Measurements from ENCODE around the gene PKNOX2.

The PKNOX2 gene

DNA sequence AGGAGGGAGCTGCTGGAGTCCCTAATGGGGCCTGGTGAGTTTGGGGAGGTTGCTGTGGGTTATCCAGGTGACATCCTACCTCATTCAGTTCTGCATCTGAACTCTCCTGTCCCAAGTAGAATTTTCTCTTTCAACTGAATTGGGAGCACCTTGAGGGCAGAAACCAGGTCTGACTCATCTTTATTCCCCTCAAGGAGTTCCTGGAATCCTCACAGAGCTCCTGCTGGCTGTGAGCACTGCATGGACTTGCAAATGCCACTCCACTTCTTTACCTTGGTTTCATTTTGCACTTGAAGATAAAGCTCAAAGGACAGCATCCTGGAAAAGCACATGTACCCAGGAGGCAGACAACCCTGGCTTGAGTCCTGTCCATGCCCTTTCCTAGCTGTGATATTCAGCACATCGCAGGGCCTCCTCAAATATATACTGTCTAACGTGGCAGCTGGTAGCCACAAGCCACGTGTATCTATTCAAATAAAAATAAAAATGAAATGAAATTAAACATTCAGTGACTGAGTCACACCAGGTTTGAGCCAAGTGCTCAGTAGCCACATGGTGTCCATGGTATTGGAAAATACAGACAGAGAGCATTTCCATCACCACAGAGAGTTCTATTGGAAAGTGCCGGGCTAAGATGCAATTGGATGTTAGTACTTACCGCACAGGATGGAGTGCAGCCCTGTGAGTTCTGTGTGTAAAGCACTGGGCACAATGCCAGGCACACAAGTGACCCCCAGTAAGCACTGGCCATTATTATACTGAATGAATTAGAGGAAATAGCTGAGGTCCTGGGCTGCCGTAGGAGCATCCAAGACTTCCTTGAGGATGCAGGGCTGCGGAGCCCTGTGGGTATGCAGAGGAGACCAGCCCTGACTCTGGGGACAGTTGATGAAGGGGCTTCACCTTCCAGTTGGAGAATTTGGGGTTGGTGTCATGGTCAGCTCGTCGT lies 149.0 kb downstream of the PKNOX2 start:
- no peak for DNase-seq (ENCODE audit: low spot score)

DNA sequence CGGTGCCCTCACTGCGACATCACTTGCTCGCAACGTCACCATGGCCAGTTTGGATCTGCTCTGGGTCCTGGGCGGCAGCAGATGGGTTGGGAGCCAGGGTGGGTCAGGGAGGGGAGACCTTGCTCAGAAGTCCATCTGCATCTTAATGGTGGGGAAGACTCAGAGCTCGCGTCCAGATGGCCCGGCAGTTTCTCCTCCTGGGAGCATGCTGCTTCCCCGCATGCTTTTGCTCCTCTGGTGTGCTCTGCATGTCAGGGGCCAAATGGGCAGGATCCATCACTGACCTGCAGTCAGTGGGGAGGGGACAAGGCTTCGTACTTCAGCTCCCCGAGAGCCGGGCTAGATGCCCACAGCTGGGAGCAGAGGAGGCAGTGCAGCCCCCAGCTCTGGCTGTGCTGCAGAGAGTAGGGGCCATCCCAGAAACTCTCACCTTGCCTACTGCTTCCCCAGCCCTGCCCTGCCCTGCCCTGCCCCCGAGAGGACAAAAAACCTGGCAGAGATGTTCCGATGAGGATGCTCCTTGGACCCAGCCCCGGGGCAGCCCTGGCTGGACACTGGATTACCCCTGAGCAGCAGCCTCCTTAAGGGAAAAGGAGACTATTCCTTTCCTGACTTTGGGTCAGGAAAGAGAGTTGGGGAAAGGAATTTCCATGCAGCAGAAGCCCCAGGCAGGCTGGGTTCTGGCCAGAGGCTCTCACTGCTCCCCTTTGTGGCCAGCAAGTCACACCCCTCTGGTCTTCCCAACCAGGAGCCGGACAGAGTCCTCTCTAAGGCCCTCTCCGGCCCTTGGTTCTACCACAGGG lies 149.9 kb downstream of the PKNOX2 start:
- DNase-seq (ENCODE audit: low spot score), result no peak

GRCh38 chr11:125315079-125315740 lies 150.7 kb downstream of the PKNOX2 start:
- DNase-seq (ENCODE audit: low spot score), result no peak

- DNase-seq (ENCODE audit: low spot score), result no peak
Measured at GRCh38 chr11:125317416-125317815, 152.9 kb downstream of the PKNOX2 start.

- DNase-seq (ENCODE audit: low spot score), result no peak
Measured at GRCh38 chr11:125319649-125320048, 155.1 kb downstream of the PKNOX2 start.

GRCh38 chr11:125320347-125321076 lies 156.0 kb downstream of the PKNOX2 start:
- no peak for DNase-seq (ENCODE audit: low spot score)

DNA sequence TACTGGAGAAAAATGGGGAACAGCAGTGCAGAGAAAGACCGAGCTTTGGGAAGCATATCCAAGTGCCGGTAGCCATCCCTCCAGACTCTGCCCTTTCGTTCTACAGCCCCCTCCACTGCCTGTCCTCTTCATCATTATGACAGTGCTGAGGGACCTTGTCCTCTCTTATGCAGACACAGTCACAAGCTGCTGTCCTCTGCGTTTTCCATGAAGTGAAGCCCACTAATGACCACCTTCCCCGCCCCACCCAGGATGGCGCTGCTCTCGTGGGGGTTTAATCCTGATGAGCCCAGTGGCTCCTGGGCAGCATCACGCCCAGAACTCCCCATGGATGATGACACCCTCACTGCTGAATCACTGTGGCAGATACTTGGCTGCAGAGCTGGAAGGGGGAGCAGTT lies 157.7 kb downstream of the PKNOX2 start:
- no peak for DNase-seq (ENCODE audit: low spot score)

DNA sequence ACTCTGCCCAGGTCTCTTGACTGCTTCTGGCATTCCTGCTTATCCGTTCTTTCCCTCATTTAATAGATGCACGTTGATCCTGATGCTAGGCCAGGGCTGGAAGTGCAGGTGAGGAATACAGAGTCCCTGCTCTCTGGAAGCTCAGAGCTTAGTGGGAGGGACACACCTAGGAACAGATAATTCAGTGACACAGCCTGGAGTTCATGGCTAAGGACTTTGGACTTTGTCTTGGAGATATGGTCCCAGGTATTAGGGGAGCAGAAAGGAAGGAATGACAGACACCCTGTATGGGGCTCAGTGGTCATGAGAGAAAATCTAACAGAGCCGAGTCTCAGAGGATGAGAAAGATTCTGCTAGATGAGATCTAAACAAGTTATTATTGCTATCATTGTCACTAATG lies 160.6 kb downstream of the PKNOX2 start:
- DNase-seq (ENCODE audit: low spot score), result no peak

DNA sequence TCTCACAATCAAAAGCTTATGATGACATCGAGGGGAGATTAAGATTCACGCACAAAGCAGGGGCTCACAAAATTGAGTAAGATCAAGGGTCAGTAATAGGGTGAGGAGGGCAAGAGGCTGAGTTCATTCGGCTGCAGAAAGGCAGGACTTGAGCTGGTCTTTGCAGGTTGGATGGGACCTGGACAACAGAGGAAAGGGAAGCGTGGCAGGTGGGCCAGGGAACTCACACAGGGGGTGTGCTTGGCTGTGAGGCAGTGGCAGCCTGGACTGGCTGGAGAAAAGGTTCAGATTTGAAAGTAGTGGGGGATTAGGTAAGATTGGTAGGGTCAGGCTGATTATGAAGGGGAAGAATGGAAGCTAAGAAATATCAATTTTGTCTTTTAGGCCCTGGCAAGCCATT lies 161.6 kb downstream of the PKNOX2 start:
- no peak for DNase-seq (ENCODE audit: low spot score)

DNA sequence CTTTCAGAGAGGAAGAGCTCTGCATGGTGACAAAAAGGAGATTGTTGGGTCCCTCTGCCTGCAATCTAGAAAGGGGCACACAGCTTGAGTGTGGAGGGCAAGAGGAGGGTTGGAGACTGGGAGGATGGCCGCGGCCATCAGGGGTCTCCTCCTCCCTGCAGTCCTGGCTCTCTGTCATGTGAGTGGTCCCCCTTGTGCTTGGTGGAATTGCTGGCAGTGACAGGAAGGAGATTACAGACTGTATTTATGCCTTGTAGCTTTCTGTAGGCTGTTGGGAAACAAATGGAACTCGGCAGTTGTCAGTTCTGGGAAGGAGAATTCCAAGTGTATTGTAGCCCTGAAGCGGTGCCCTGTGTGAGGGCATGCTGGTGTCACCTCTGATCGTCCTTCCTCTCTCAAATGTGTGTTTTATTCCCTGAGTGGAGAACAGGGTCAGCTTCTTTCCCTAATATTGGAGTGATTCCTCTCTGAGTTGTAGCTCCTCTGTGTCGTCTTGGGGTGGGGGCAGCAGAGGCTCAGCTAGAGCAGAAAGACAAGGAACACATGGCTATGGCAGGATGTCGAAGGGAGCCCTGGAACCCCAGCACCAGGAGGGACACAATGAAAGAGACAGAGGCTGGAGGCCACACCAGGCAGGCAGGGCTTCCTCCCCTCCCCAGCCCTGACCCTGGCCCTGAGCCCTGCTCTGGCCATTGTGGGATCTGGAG lies 163.1 kb downstream of the PKNOX2 start:
- no peak for DNase-seq (ENCODE audit: low spot score)

GRCh38 chr11:125328225-125328580 lies 163.7 kb downstream of the PKNOX2 start:
- DNase-seq (ENCODE audit: low spot score), result no peak

- no peak for DNase-seq (ENCODE audit: low spot score)
Measured at GRCh38 chr11:125329786-125330185, 165.2 kb downstream of the PKNOX2 start.

DNA sequence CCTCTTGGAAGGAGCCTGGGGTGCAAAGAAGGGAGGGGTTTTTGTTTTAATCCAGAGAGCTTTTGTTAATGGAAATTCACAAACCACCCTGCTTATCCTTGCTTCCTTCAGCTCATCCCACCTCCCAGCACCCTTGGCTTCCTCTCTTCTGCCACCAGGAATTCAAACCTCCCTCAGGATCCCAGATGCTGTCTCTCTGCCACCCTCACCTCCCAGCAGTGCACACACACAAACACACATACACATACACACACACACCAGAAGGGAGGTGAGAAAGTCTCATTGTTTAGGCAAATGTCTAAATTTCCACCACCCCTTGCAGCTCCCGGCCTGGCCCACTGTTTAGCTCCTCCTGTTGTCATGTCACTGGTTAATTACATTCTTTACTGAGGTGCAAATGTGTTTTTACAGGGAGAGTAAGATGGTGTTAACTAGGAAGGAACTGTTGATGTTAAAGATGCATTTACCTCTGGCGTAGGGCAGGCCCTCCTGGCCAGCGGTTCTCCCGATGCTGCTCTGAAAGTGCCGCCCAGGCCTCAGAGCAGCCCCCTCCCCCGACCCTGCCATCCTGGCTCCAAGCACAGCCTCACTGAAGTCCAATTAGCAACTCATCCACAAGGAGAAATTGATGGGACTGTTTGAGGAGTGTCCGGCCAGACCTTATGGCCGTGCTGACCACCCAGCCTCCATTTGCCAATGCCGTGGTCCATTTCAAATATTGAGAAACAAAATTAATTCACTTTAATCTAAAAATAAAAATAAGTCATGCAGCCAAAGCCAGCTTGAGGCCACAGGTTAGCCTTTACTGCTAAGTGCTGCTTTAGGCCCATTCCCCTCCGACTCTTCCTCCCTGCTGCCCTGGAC lies 166.1 kb downstream of the PKNOX2 start:
- DNase-seq (ENCODE audit: low spot score), result no peak

DNA sequence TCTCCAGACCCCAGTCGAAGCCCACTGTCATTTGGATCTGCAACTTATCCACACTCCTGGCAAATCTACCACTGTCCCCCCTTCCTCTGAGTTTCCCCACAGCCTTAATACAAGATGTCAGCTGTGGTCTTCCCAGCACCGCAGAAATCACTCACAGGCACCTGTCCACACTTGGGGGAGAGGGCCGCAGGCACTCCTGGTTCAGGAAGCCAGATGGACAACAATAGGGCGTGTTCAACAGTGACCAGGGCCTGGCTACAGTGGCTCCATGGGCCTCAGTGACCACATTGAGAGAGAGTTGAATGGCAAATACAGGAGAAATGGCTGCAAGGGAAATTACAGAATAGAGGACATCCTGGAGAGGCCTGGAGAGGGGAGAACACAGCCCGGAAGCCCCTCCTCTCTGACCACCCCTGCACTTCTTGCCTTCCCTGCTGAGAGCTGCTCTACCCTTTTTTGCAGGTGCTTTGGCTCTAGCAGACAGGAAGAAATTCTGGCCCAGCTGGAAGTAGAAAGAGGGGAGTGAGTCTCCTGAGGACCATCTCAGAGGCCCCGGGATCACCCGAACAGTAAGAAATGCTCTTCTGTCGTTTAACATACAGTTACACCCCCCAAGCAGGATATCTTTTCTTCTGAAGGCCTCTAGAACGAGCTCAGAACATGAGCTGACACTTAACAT lies 166.9 kb downstream of the PKNOX2 start:
- DNase-seq (ENCODE audit: low spot score), result no peak

GRCh38 chr11:125332821-125333220 lies 168.3 kb downstream of the PKNOX2 start:
- DNase-seq (ENCODE audit: low spot score), result no peak

DNA sequence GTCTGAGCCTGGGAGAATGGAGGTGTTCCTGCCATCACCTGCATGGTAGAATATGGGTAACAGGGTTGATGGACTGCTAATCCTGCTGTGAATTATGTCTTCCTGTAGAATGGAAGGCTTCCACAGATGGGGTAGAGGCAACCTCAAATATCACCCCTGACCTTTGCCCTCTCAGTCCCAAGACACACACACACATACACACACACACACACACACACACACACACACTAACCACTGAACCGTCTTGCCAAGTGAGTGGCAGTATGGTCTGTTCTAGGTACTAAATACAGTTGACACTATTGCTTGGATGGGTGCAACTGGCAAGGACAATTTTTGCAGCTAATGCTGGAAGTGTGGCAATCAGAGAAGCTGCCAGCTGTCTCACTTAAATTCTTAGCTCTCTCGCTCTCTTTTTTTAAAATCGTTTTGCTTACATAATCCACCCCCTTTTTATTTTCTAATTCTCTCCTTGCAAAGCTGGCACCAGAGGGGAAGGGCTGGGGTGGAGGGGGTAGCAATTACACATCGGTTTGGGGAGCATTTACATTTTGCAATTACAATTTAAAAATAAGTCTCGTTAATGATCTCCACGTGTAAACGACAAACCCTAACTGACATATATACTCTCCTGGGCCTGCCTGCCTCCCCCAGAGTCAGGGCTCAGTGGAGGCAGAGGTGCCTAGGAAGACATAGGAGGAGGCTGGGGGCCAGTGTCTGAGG lies 169.0 kb downstream of the PKNOX2 start:
- no peak for DNase-seq (ENCODE audit: low spot score)

- no peak for DNase-seq (ENCODE audit: low spot score)
Measured at GRCh38 chr11:125335106-125335505, 170.6 kb downstream of the PKNOX2 start.

- DNase-seq (ENCODE audit: low spot score), result no peak
Measured at GRCh38 chr11:125337836-125338834, 173.6 kb downstream of the PKNOX2 start.
